Measurements from ENCODE around the gene ATP7B. TPM values are rescaled to one million over a fixed set of nuclear protein-coding genes. Genes with fewer than 3 reads are reported as not detected.
"Not testable (repeated sequence)": the region's sequence is repeated elsewhere in the genome, so short reads cannot be mapped to it uniquely, and the experiment has no call there.

ATP7B gene
- polyA plus RNA-seq, 1 donor, result 47.4 TPM

- H3K9me3 ChIP-seq (ENCODE audit: control insufficient read depth, low read depth, low read length), result no peaks in the 10 kb centered on the region
- no peak overlapping the region for H3K27ac ChIP-seq (ENCODE audit: low read length)
- no peaks in the 10 kb centered on the region for H3K4me1 ChIP-seq (ENCODE audit: control insufficient read depth, insufficient read depth, low read length)
- H3K27me3 ChIP-seq (ENCODE audit: control insufficient read depth, insufficient read depth, low read length), result no peaks in the 10 kb centered on the region
- H3K4me3 ChIP-seq (ENCODE audit: low read length), result no peak overlapping the region
- no peak for DNase-seq
- no CpG with 5 or more reads among the region's 7 CpGs for WGBS (ENCODE audit: insufficient coverage, low lambda C conversion rate)
- H3K36me3 ChIP-seq (ENCODE audit: control insufficient read depth, insufficient read depth, low read length), result peaks cover 7% of the 10 kb centered on the region
These were observed 97.1 kb downstream of the ATP7B start for GRCh38 chr13:51914137-51914493.

GRCh38 chr13:51913421-51914136 lies 97.7 kb downstream of the ATP7B start:
- WGBS (ENCODE audit: insufficient coverage, low lambda C conversion rate), result no CpG with 5 or more reads among the region's 4 CpGs
- no peaks in the 10 kb centered on the region for H3K27me3 ChIP-seq (ENCODE audit: control insufficient read depth, insufficient read depth, low read length)

GRCh38 chr13:51912511-51913225 lies 98.6 kb downstream of the ATP7B start:
- Histone ChIP-seq H3K4me3 (ENCODE audit: low read length) (no peak overlapping the region), H3K4me1 (ENCODE audit: control insufficient read depth, insufficient read depth, low read length) (no peaks in the 10 kb centered on the region), H3K9me3 (ENCODE audit: control insufficient read depth, low read depth, low read length) (no peaks in the 10 kb centered on the region), H3K36me3 (ENCODE audit: control insufficient read depth, insufficient read depth, low read length) (peaks cover 7% of the 10 kb centered on the region), H3K27ac (ENCODE audit: low read length) (no peak overlapping the region), H3K27me3 (ENCODE audit: control insufficient read depth, insufficient read depth, low read length) (no peaks in the 10 kb centered on the region)
- no peak for DNase-seq
- 83% methylated on average over 2 of the region's 11 CpGs for WGBS (ENCODE audit: insufficient coverage, low lambda C conversion rate)

More at GRCh38 chr13:51913421-51914136, 97.7 kb downstream of the ATP7B start:
- Histone ChIP-seq H3K36me3 (ENCODE audit: control insufficient read depth, insufficient read depth, low read length) (peaks cover 7% of the 10 kb centered on the region), H3K9me3 (ENCODE audit: control insufficient read depth, low read depth, low read length) (no peaks in the 10 kb centered on the region), H3K4me3 (ENCODE audit: low read length) (no peak overlapping the region), H3K27ac (ENCODE audit: low read length) (no peak overlapping the region), H3K4me1 (ENCODE audit: control insufficient read depth, insufficient read depth, low read length) (no peaks in the 10 kb centered on the region)
- no peak for DNase-seq

GRCh38 chr13:51912091-51912490 lies 99.2 kb downstream of the ATP7B start:
- H3K4me1 ChIP-seq (ENCODE audit: control insufficient read depth, insufficient read depth, low read length), result no peaks in the 10 kb centered on the region
- no peak overlapping the region for H3K27ac ChIP-seq (ENCODE audit: low read length)
- no peaks in the 10 kb centered on the region for H3K9me3 ChIP-seq (ENCODE audit: control insufficient read depth, low read depth, low read length)
- peak; percentile 29 to 42 for DNase-seq
- WGBS (ENCODE audit: insufficient coverage, low lambda C conversion rate), result no CpG with 5 or more reads among the region's 10 CpGs
- peaks cover 7% of the 10 kb centered on the region for H3K36me3 ChIP-seq (ENCODE audit: control insufficient read depth, insufficient read depth, low read length)
- no peak overlapping the region for H3K4me3 ChIP-seq (ENCODE audit: low read length)
- no peaks in the 10 kb centered on the region for H3K27me3 ChIP-seq (ENCODE audit: control insufficient read depth, insufficient read depth, low read length)

GRCh38 chr13:51910508-51910907 lies 100.7 kb downstream of the ATP7B start:
- Histone ChIP-seq H3K36me3 (ENCODE audit: control insufficient read depth, insufficient read depth, low read length) (peaks cover 3% of the 10 kb centered on the region), H3K27me3 (ENCODE audit: control insufficient read depth, insufficient read depth, low read length) (no peaks in the 10 kb centered on the region), H3K9me3 (ENCODE audit: control insufficient read depth, low read depth, low read length) (no peaks in the 10 kb centered on the region), H3K4me3 (ENCODE audit: low read length) (no peak overlapping the region), H3K4me1 (ENCODE audit: control insufficient read depth, insufficient read depth, low read length) (no peaks in the 10 kb centered on the region), H3K27ac (ENCODE audit: low read length) (no peak overlapping the region)
- no peak for DNase-seq
- WGBS (ENCODE audit: insufficient coverage, low lambda C conversion rate), result no CpG with 5 or more reads among the region's 12 CpGs

GRCh38 chr13:51909265-51909664 lies 102.0 kb downstream of the ATP7B start:
- 93% methylated on average over 3 of the region's 5 CpGs for WGBS (ENCODE audit: insufficient coverage, low lambda C conversion rate)
- H3K4me3 ChIP-seq (ENCODE audit: low read length); DNase-seq; H3K9me3 ChIP-seq (ENCODE audit: control insufficient read depth, low read depth, low read length); H3K27me3 ChIP-seq (ENCODE audit: control insufficient read depth, insufficient read depth, low read length); H3K4me1 ChIP-seq (ENCODE audit: control insufficient read depth, insufficient read depth, low read length); H3K36me3 ChIP-seq (ENCODE audit: control insufficient read depth, insufficient read depth, low read length); H3K27ac ChIP-seq (ENCODE audit: low read length): not testable (repeated sequence)

- H3K27ac ChIP-seq (ENCODE audit: low read length), result no peak overlapping the region
- no peak for DNase-seq
- H3K27me3 ChIP-seq (ENCODE audit: control insufficient read depth, insufficient read depth, low read length), result no peaks in the 10 kb centered on the region
- no peaks in the 10 kb centered on the region for H3K4me1 ChIP-seq (ENCODE audit: control insufficient read depth, insufficient read depth, low read length)
- 100% methylated on average over 1 of the region's 8 CpGs for WGBS (ENCODE audit: insufficient coverage, low lambda C conversion rate)
- no peak overlapping the region for H3K4me3 ChIP-seq (ENCODE audit: low read length)
- no peaks in the 10 kb centered on the region for H3K36me3 ChIP-seq (ENCODE audit: control insufficient read depth, insufficient read depth, low read length)
- H3K9me3 ChIP-seq (ENCODE audit: control insufficient read depth, low read depth, low read length), result no peaks in the 10 kb centered on the region
These were observed 104.1 kb downstream of the ATP7B start for GRCh38 chr13:51907040-51907732.

- H3K9me3 ChIP-seq (ENCODE audit: control insufficient read depth, low read depth, low read length), result no peaks in the 10 kb centered on the region
- H3K4me3 ChIP-seq (ENCODE audit: low read length), result no peak overlapping the region
- no peaks in the 10 kb centered on the region for H3K4me1 ChIP-seq (ENCODE audit: control insufficient read depth, insufficient read depth, low read length)
- H3K36me3 ChIP-seq (ENCODE audit: control insufficient read depth, insufficient read depth, low read length), result no peaks in the 10 kb centered on the region
- DNase-seq, result no peak
- H3K27me3 ChIP-seq (ENCODE audit: control insufficient read depth, insufficient read depth, low read length), result no peaks in the 10 kb centered on the region
- no peak overlapping the region for H3K27ac ChIP-seq (ENCODE audit: low read length)
- no CpG with 5 or more reads among the region's 3 CpGs for WGBS (ENCODE audit: insufficient coverage, low lambda C conversion rate)
These were observed 104.7 kb downstream of the ATP7B start for GRCh38 chr13:51906581-51906980.

- Histone ChIP-seq H3K9me3 (ENCODE audit: control insufficient read depth, low read depth, low read length) (no peaks in the 10 kb centered on the region), H3K36me3 (ENCODE audit: control insufficient read depth, insufficient read depth, low read length) (no peaks in the 10 kb centered on the region), H3K27ac (ENCODE audit: low read length) (no peak overlapping the region), H3K4me1 (ENCODE audit: control insufficient read depth, insufficient read depth, low read length) (no peaks in the 10 kb centered on the region), H3K4me3 (ENCODE audit: low read length) (no peak overlapping the region), H3K27me3 (ENCODE audit: control insufficient read depth, insufficient read depth, low read length) (no peaks in the 10 kb centered on the region)
- WGBS (ENCODE audit: insufficient coverage, low lambda C conversion rate), result no CpG with 5 or more reads among the region's 6 CpGs
- no peak for DNase-seq
These were observed 105.5 kb downstream of the ATP7B start for GRCh38 chr13:51905787-51906186.

- Histone ChIP-seq H3K9me3 (ENCODE audit: control insufficient read depth, low read depth, low read length) (no peaks in the 10 kb centered on the region), H3K4me1 (ENCODE audit: control insufficient read depth, insufficient read depth, low read length) (no peaks in the 10 kb centered on the region), H3K27ac (ENCODE audit: low read length) (no peak overlapping the region), H3K36me3 (ENCODE audit: control insufficient read depth, insufficient read depth, low read length) (no peaks in the 10 kb centered on the region), H3K27me3 (ENCODE audit: control insufficient read depth, insufficient read depth, low read length) (no peaks in the 10 kb centered on the region), H3K4me3 (ENCODE audit: low read length) (no peak overlapping the region)
- DNase-seq, result no peak
- WGBS (ENCODE audit: insufficient coverage, low lambda C conversion rate), result no CpG with 5 or more reads among the region's 4 CpGs
These were observed 108.5 kb downstream of the ATP7B start for GRCh38 chr13:51902776-51903175.

Data from large intestine (tissue), 3 donors.